Progenitor cell of endocrine pancreas (in vitro differentiated cells): ENCODE results near the gene ZDHHC9. TPM values are rescaled to one million over a fixed set of nuclear protein-coding genes. Genes with fewer than 3 reads are reported as not detected.

ENCODE experiments used
- DNase-seq: peaks from one replicate; pipeline ENCODE4 v3.0.0; 2021; ENCODE audit warnings: low spot score; ENCODE audit not compliant: unreplicated experiment
- H3K27ac Mint-ChIP-seq: 2 replicates; pipeline ENCODE4 v1.8.0; 2021; ENCODE audit warnings: mild to moderate bottlenecking, moderate library complexity, mixed read lengths
- H3K27me3 Mint-ChIP-seq: 2 replicates; pipeline ENCODE4 v1.8.0; 2021; ENCODE audit warnings: mixed read lengths
- H3K36me3 Mint-ChIP-seq: 2 replicates; pipeline ENCODE4 v1.8.0; 2022; ENCODE audit warnings: mixed read lengths; ENCODE audit not compliant: insufficient read depth
- H3K4me1 Mint-ChIP-seq: 2 replicates; pipeline ENCODE4 v1.8.0; 2021; ENCODE audit warnings: low read depth, mixed read lengths
- H3K4me3 Mint-ChIP-seq: 2 replicates; pipeline ENCODE4 v1.8.0; 2021; ENCODE audit warnings: low read depth, mild to moderate bottlenecking, moderate library complexity, mixed read lengths
- H3K9me3 Mint-ChIP-seq: 2 replicates; pipeline ENCODE4 v1.8.0; 2021; ENCODE audit warnings: low read depth, mixed read lengths
- CTCF ChIP-seq: fragments of 200-600 bp; sonication (generic); IDR thresholded peaks from one replicate; pipeline ENCODE4 v1.5.0; 2021; ENCODE audit warnings: antibody characterized with exemption, mild to moderate bottlenecking; ENCODE audit not compliant: unreplicated experiment
- total RNA-seq: library from RNA; stranded (reverse); gene quantifications from 2 replicates; pipeline ENCODE4 v1.2.1, GENCODE V29; 2021

Gene ZDHHC9
- total RNA-seq, 1 donor from 2014 or later = 34.0 TPM

GRCh38 chrX:129825746-129826505, 17.8 kb downstream of the ZDHHC9 start:
- no peak for TF ChIP-seq CTCF
- H3K36me3 Mint-ChIP-seq = peaks cover 17% of the 10 kb centered on the region
- no peaks in the 10 kb centered on the region for H3K27me3 Mint-ChIP-seq
- peaks cover 8% of the 10 kb centered on the region for H3K9me3 Mint-ChIP-seq
- H3K4me1 Mint-ChIP-seq = peaks cover 3% of the 10 kb centered on the region
- DNase-seq = no peak
- no peak overlapping the region for H3K4me3 Mint-ChIP-seq
- H3K27ac Mint-ChIP-seq = no peak overlapping the region

- H3K27me3 Mint-ChIP-seq = no peaks in the 10 kb centered on the region
- H3K4me1 Mint-ChIP-seq = peaks cover 3% of the 10 kb centered on the region
- no peak for TF ChIP-seq CTCF
- H3K36me3 Mint-ChIP-seq = peaks cover 19% of the 10 kb centered on the region
- H3K9me3 Mint-ChIP-seq = peaks cover 8% of the 10 kb centered on the region
- no peak overlapping the region for H3K4me3 Mint-ChIP-seq
- no peak overlapping the region for H3K27ac Mint-ChIP-seq
- DNase-seq = no peak
These were observed 19.1 kb downstream of the ZDHHC9 start for GRCh38 chrX:129824620-129825019.

GRCh38 chrX:129823522-129823921, 20.2 kb downstream of the ZDHHC9 start:
- peaks cover 4% of the 10 kb centered on the region for H3K9me3 Mint-ChIP-seq
- H3K27ac Mint-ChIP-seq = no peak overlapping the region
- no peak overlapping the region for H3K4me3 Mint-ChIP-seq
- TF ChIP-seq CTCF = no peak
- H3K4me1 Mint-ChIP-seq = peaks cover 3% of the 10 kb centered on the region
- DNase-seq = no peak
- H3K36me3 Mint-ChIP-seq = peaks cover 15% of the 10 kb centered on the region
- no peaks in the 10 kb centered on the region for H3K27me3 Mint-ChIP-seq

- H3K27ac Mint-ChIP-seq = no peak overlapping the region
These were observed 20.6 kb downstream of the ZDHHC9 start for GRCh38 chrX:129823115-129823514.

GRCh38 chrX:129818123-129818522, 25.6 kb downstream of the ZDHHC9 start:
- DNase-seq = no peak
- peaks cover 12% of the 10 kb centered on the region for H3K36me3 Mint-ChIP-seq
- TF ChIP-seq CTCF = no peak
- H3K27ac Mint-ChIP-seq = no peak overlapping the region
- no peak overlapping the region for H3K4me3 Mint-ChIP-seq
- H3K9me3 Mint-ChIP-seq = peaks cover 8% of the 10 kb centered on the region
- no peaks in the 10 kb centered on the region for H3K4me1 Mint-ChIP-seq
- H3K27me3 Mint-ChIP-seq = no peaks in the 10 kb centered on the region

More at GRCh38 chrX:129823115-129823514, 20.6 kb downstream of the ZDHHC9 start:
- Mint-ChIP-seq H3K4me3 (no peak overlapping the region), H3K4me1 (peaks cover 3% of the 10 kb centered on the region), H3K9me3 (peaks cover 3% of the 10 kb centered on the region), H3K27me3 (no peaks in the 10 kb centered on the region), H3K36me3 (peaks cover 14% of the 10 kb centered on the region)
- no peak for DNase-seq
- peak; percentile 52 for TF ChIP-seq CTCF
